Heart left ventricle (tissue), 16 donors: ENCODE results near the gene PRDX2. TPM values are rescaled to one million over a fixed set of nuclear protein-coding genes. Genes with fewer than 3 reads are reported as not detected.

ENCODE experiments used
- ATAC-seq, 4 donors: fragments of 200-7000 bp; cut with Tn5 transposase; one replicate each; pipeline ENCODE4 v1.9.1; 2020 to 2022; ENCODE audit warnings: moderate library complexity in 4 of 4, mild to moderate bottlenecking in 3 of 4, moderate number of reproducible peaks in 1 of 4
- DNase-seq, 5 donors: peaks; one replicate each; pipeline ENCODE4 v3.0.0-alpha.2; 2020
- H3K27ac ChIP-seq, 12 donors: fragments of 200-600 bp; sonication (generic) in 4 of 12; one replicate each; pipeline versions ENCODE4 v1.5.0 to v1.8.0; 2016 to 2022; ENCODE audit warnings: mild to moderate bottlenecking in 2 of 12
- H3K27me3 ChIP-seq, 9 donors: fragments of 200-600 bp; sonication (generic) in 2 of 9; one replicate each; pipeline versions ENCODE4 v1.5.1 to v1.8.0; 2016 to 2022; ENCODE audit warnings: mild to moderate bottlenecking in 3 of 9
- H3K36me3 ChIP-seq, 9 donors: fragments of 200-600 bp; sonication (generic) in 2 of 9; one replicate each; pipeline versions ENCODE4 v1.5.0 to v1.8.0; 2018 to 2022; ENCODE audit warnings: mild to moderate bottlenecking in 2 of 9
- H3K4me1 ChIP-seq, 12 donors: fragments of 200-600 bp; sonication (generic) in 4 of 12; one replicate each; pipeline versions ENCODE4 v1.5.0 to v1.8.0; 2016 to 2022; ENCODE audit warnings: mild to moderate bottlenecking in 3 of 12
- H3K4me3 ChIP-seq, 12 donors: fragments of 200-600 bp; sonication (generic) in 4 of 12; one replicate each; pipeline versions ENCODE4 v1.5.0 to v1.8.0; 2017 to 2022; ENCODE audit warnings: mild to moderate bottlenecking in 9 of 12, moderate library complexity in 4 of 12
- H3K9me3 ChIP-seq, 12 donors: fragments of 200-600 bp; sonication (generic) in 4 of 12; one replicate each; pipeline versions ENCODE4 v1.5.0 to v1.8.0; 2016 to 2022; ENCODE audit warnings: mild to moderate bottlenecking in 1 of 12
- CTCF ChIP-seq, 12 donors: fragments of 200-600 bp; sonication (generic) in 4 of 12; IDR thresholded peaks; one replicate each; pipeline versions ENCODE4 v1.5.0 to v1.8.0; 2018 to 2022; ENCODE audit warnings: antibody characterized with exemption in 12 of 12, mild to moderate bottlenecking in 5 of 12
- POLR2A ChIP-seq, 2 donors: fragments of 450-650 bp; IDR thresholded peaks; one replicate each; pipeline ENCODE4 v1.6.1; 2017; ENCODE audit warnings: antibody characterized with exemption in 2 of 2, mild to moderate bottlenecking in 2 of 2, moderate library complexity in 2 of 2
- WGBS, 4 donors: extraction: QIAGEN DNeasy Blood & Tissue Kit in 2 of 4; methylation state at CpG; one replicate each; pipeline versions ENCODE4 v1.1.5 to v1.1.7; 2013 to 2018; 5-methylcytosine and 5-hydroxymethylcytosine counted together
- intact Hi-C, 10 donors: fragments of 100-400 bp; cut with DNase I; formaldehyde crosslinking; loops; one replicate each; pipeline versions ENCODE4 v1.11.1 to v1.14.2; 2022
- polyA plus RNA-seq, 2 donors: library from polyadenylated mRNA; stranded (reverse); fragments of 200-250 nt; gene quantifications; one replicate each; pipeline ENCODE4 v1.2.3, GENCODE V29; 2013
- total RNA-seq, 9 donors: library from RNA; depleted of rRNA in 2 of 9; stranded (reverse); fragments of >200 nt in 2 of 9; fragmentation: NEBNext Ultra II Directional in 3 of 9; extraction: Animal tissue kit (Norgen Biotek cat#: 25700) in 3 of 9; gene quantifications; one replicate each; pipeline versions ENCODE4 v1.1.0 to v1.2.4, GENCODE V29; 2016 to 2023
- donor health status: ischemic (EF 13 %, LVEDD 7.1; RV severe dilation, severe dysfunction).
- donor health status: healthy with polysubstance abuse.
- donor health status: DM: no; HTN: yes; CAD: no.
- donor health status: DM: no; HTN: no; CAD: no.
- donor health status: ischemic (EF 25% LVEDD 6.9; RV normal size, moderate dysfunction).
- donor health status: ischemic (EF 25% LVEDD 5.7; RV mildly dilated, moderate dysfunction).
- donor health status: healthy.
- donor health status: DM: yes; HTN: yes; CAD: no.
- donor health status: ischemic (EF 35%, LVEDD 5.7; RV mildly dilated, moderate dysfunction).
- donor health status: nonischemic (EF 11% LVEDD 7.7; RV severe dilation, severe dysfunction).
- donor health status: DM: yes; HTN: yes; CAD: no.
- donor health status: PGD.
- donor health status: ischemic (EF 29% LVEDD 5.4; RV normal size, mild dysfunction).
- donor health status: nonischemic (EF 23%, LVEDD 6.1; RV moderate dilation, normal function).

PRDX2 gene
- total and polyA plus RNA-seq, 11 donors = 435 to 1,432 (median 645) TPM

GRCh38 chr19:12754465-12755196 is 47.0 kb downstream of the PRDX2 start:
- TF ChIP-seq POLR2A (IDR thresholded peaks at IDR 0.05) = no peak
- TF ChIP-seq CTCF (IDR thresholded peaks at IDR 0.05) = no peak
- no peak for DNase-seq
- H3K27me3 ChIP-seq = peaks cover 0 to 13% (median under 1%) of the 10 kb centered on the region in 9 donors
- intact Hi-C loops = loop anchor here in 2 of 10 donors (5.0 kb wide), 2 partner anchors 37 to 93 kb away; no protein-coding TSS in a partner anchor
- no peak overlapping the region for H3K4me3 ChIP-seq
- H3K4me1 ChIP-seq = peaks cover 0 to 12% (median 9%) of the 10 kb centered on the region in 12 donors
- 68 to 77% (median 73%) methylated on average over 47 to 50 of the region's 50 CpGs for WGBS, 4 donors
- H3K9me3 ChIP-seq = no peaks in the 10 kb centered on the region
- no peak overlapping the region for H3K27ac ChIP-seq
- H3K36me3 ChIP-seq = no peaks in the 10 kb centered on the region
- no peak for ATAC-seq

GRCh38 chr19:12752056-12752781 is 49.4 kb downstream of the PRDX2 start:
- peaks cover 0 to 11% (median 9%) of the 10 kb centered on the region in 9 donors for H3K36me3 ChIP-seq
- H3K27me3 ChIP-seq = peaks cover 0 to 13% (median 3%) of the 10 kb centered on the region in 9 donors
- ATAC-seq = no peak
- no peak overlapping the region for H3K27ac ChIP-seq
- no peak overlapping the region for H3K4me3 ChIP-seq
- TF ChIP-seq CTCF (IDR thresholded peaks at IDR 0.05) (no peak), POLR2A (IDR thresholded peaks at IDR 0.05) (no peak)
- intact Hi-C loops = no loop called here
- H3K9me3 ChIP-seq = peaks cover 0 to 8% (median 0%) of the 10 kb centered on the region in 12 donors
- 77 to 83% (median 81%) methylated on average over 23 of the region's 23 CpGs for WGBS, 4 donors
- no peak for DNase-seq
- peaks cover 0 to 5% (median 1%) of the 10 kb centered on the region in 12 donors for H3K4me1 ChIP-seq

GRCh38 chr19:12751635-12752034 is 50.0 kb downstream of the PRDX2 start, which contains the start of gene BEST2:
Gene BEST2 (plus strand): TSS chr19:12751791. CDS start chr19:12752593, 802 bp downstream.
- intact Hi-C loops = no loop called here
- DNase-seq = no peak
- Histone ChIP-seq H3K4me1 (no peaks in the 10 kb centered on the region), H3K36me3 (peaks cover 0 to 17% (median 15%) of the 10 kb centered on the region in 9 donors), H3K4me3 (no peak within 1 kb of the TSS), H3K9me3 (peaks cover 0 to 12% (median 0%) of the 10 kb centered on the region in 12 donors), H3K27me3 (peaks cover 0 to 13% (median 3%) of the 10 kb centered on the region in 9 donors), H3K27ac (no peak within 1 kb of the TSS)
- WGBS, 4 donors = 49 to 57% (median 54%) methylated on average over 14 of the region's 14 CpGs
- ATAC-seq = no peak
- TF ChIP-seq POLR2A (IDR thresholded peaks at IDR 0.05) = no peak
- TF ChIP-seq CTCF (IDR thresholded peaks at IDR 0.05) = no peak

GRCh38 chr19:12750851-12751250 is 50.7 kb downstream of the PRDX2 start:
- peaks cover 0 to 12% (median 0%) of the 10 kb centered on the region in 12 donors for H3K9me3 ChIP-seq
- H3K4me1 ChIP-seq = no peaks in the 10 kb centered on the region
- no peak for ATAC-seq
- peaks cover 0 to 13% (median 3%) of the 10 kb centered on the region in 9 donors for H3K27me3 ChIP-seq
- peaks cover 0 to 25% (median 23%) of the 10 kb centered on the region in 9 donors for H3K36me3 ChIP-seq
- DNase-seq = no peak
- no peak overlapping the region for H3K4me3 ChIP-seq
- intact Hi-C loops = no loop called here
- WGBS, 4 donors = 65 to 74% (median 69%) methylated on average over 9 of the region's 9 CpGs
- H3K27ac ChIP-seq = no peak overlapping the region
- TF ChIP-seq CTCF (IDR thresholded peaks at IDR 0.05) = no peak
- no peak for TF ChIP-seq POLR2A (IDR thresholded peaks at IDR 0.05)
